ENCODE measurements around the gene ARHGAP26. TPM values are rescaled to one million over a fixed set of nuclear protein-coding genes. Genes with fewer than 3 reads are reported as not detected.
"Not testable (repeated sequence)": the region's sequence is repeated elsewhere in the genome, so short reads cannot be mapped to it uniquely, and the experiment has no call there.

ARHGAP26 gene
- total and polyA plus RNA-seq, 4 donors = 1.8 to 16.7 (median 4.1) TPM

- Histone ChIP-seq H3K27ac (ENCODE audit: low read depth in 1 of 2, low read length in 2 of 2) (no peak overlapping the region), H3K27me3 (ENCODE audit: control insufficient read depth in 4 of 4, insufficient read depth in 4 of 4, low read length in 3 of 4) (no peaks in the 10 kb centered on the region), H3K9me3 (ENCODE audit: control insufficient read depth in 4 of 4, low read length in 3 of 4) (no peaks in the 10 kb centered on the region), H3K36me3 (ENCODE audit: control insufficient read depth in 4 of 4, insufficient read depth in 3 of 4, low read depth in 1 of 4, low read length in 3 of 4) (no peaks in the 10 kb centered on the region), H3K9ac (ENCODE audit: low read depth in 1 of 2, low read length in 2 of 2) (no peak overlapping the region), H3K4me3 (ENCODE audit: low read depth in 1 of 3, low read length in 3 of 3) (no peak overlapping the region), H3K4me1 (ENCODE audit: control insufficient read depth in 4 of 4, insufficient read depth in 4 of 4, low read length in 3 of 4) (peaks cover 0 to 11% (median 4%) of the 10 kb centered on the region in 4 donors)
- DNase-seq (ENCODE audit: low spot score) = no peak
- TF ChIP-seq FOXA2 (IDR thresholded peaks at IDR 0.05) (no peak), HNF4G (IDR thresholded peaks at IDR 0.05) (no peak), HNF4A (conservative IDR thresholded peaks at IDR 0.05) (no peak), ATF3 (IDR thresholded peaks at IDR 0.05) (no peak), NR2F2 (IDR thresholded peaks at IDR 0.05) (no peak), REST (IDR thresholded peaks at IDR 0.05) (no peak), RAD21 (IDR thresholded peaks at IDR 0.05) (no peak), GABPA (IDR thresholded peaks at IDR 0.05 in 1 of 2, conservative IDR thresholded peaks at IDR 0.05 in 1 of 2) (no peak), SP1 (IDR thresholded peaks at IDR 0.05) (no peak), EGR1 (IDR thresholded peaks at IDR 0.05; ENCODE audit: low read depth in 2 of 2) (no peak), CTCF (IDR thresholded peaks at IDR 0.05; ENCODE audit: low read depth, low read length, missing input control) (no peak), MAX (IDR thresholded peaks at IDR 0.05) (no peak), RXRA (IDR thresholded peaks at IDR 0.05) (no peak)
- 90% methylated on average over 6 of the region's 6 CpGs for WGBS
Measured at GRCh38 chr5:142998316-142999020, 228.3 kb downstream of the ARHGAP26 start.

- peaks cover 0 to 12% (median 4%) of the 10 kb centered on the region in 4 donors for H3K4me1 ChIP-seq (ENCODE audit: control insufficient read depth in 4 of 4, insufficient read depth in 4 of 4, low read length in 3 of 4)
- not testable (repeated sequence) for DNase-seq (ENCODE audit: low spot score); H3K27ac ChIP-seq (ENCODE audit: low read depth in 1 of 2, low read length in 2 of 2); H3K9ac ChIP-seq (ENCODE audit: low read depth in 1 of 2, low read length in 2 of 2); H3K36me3 ChIP-seq (ENCODE audit: control insufficient read depth in 4 of 4, insufficient read depth in 3 of 4, low read depth in 1 of 4, low read length in 3 of 4); H3K4me3 ChIP-seq (ENCODE audit: low read depth in 1 of 3, low read length in 3 of 3); H3K9me3 ChIP-seq (ENCODE audit: control insufficient read depth in 4 of 4, low read length in 3 of 4); H3K27me3 ChIP-seq (ENCODE audit: control insufficient read depth in 4 of 4, insufficient read depth in 4 of 4, low read length in 3 of 4)
- 93% methylated on average over 1 of the region's 1 CpG for WGBS
Measured at GRCh38 chr5:143000551-143000950, 230.4 kb downstream of the ARHGAP26 start.

Data from liver (tissue), 9 donors.